ENCODE measurements around the gene AADAC. TPM values are rescaled to one million over a fixed set of nuclear protein-coding genes. Genes with fewer than 3 reads are reported as not detected.

Gene AADAC
- total RNA-seq, 2 donors from 2014 or later = not detected

GRCh38 chr3:151819910-151820309, 6.0 kb downstream of the AADAC start:
- H3K4me3 ChIP-seq (ENCODE audit: low read length) = no peak overlapping the region
- no peak overlapping the region for H3K27ac Mint-ChIP-seq
- TF ChIP-seq CTCF (conservative IDR thresholded peaks at IDR 0.05) = no peak
- no peak overlapping the region for H3K4me3 Mint-ChIP-seq
- H3K9me3 ChIP-seq (ENCODE audit: control insufficient read depth, low read length) = no peaks in the 10 kb centered on the region
- WGBS, 2 experiments (ENCODE audit: insufficient coverage in 1 of 2, insufficient read length in 1 of 2) = 85 to 90% methylated on average over 4 of the region's 4 CpGs
- DNase-seq = no peak
- peaks cover 9% of the 10 kb centered on the region for H3K4me1 Mint-ChIP-seq
- no peaks in the 10 kb centered on the region for H3K27me3 Mint-ChIP-seq (ENCODE audit: insufficient read depth)
- H3K9me3 Mint-ChIP-seq = no peaks in the 10 kb centered on the region
- H3K27ac ChIP-seq (ENCODE audit: low read depth, low read length) = no peak overlapping the region
- H3K36me3 Mint-ChIP-seq (ENCODE audit: low read depth) = no peaks in the 10 kb centered on the region
- no peaks in the 10 kb centered on the region for H3K27me3 ChIP-seq (ENCODE audit: control insufficient read depth, insufficient read depth, low read length, poor library complexity, severe bottlenecking)
- no peaks in the 10 kb centered on the region for H3K36me3 ChIP-seq (ENCODE audit: control insufficient read depth, insufficient read depth, low read length)
- no peaks in the 10 kb centered on the region for H3K4me1 ChIP-seq (ENCODE audit: control insufficient read depth, insufficient read depth, low read length)
- no peak overlapping the region for H3K9ac ChIP-seq (ENCODE audit: extremely low read depth, low read length, poor library complexity, severe bottlenecking)

- H3K4me1 Mint-ChIP-seq = peaks cover 2% of the 10 kb centered on the region
- 78 to 94% methylated on average over 1 to 3 of the region's 3 CpGs for WGBS, 2 experiments (ENCODE audit: insufficient coverage in 1 of 2, insufficient read length in 1 of 2)
Observed at GRCh38 chr3:151827816-151828215, 13.9 kb downstream of the AADAC start.

GRCh38 chr3:151835751-151836525, 22.0 kb downstream of the AADAC start:
- no peak for TF ChIP-seq CTCF (conservative IDR thresholded peaks at IDR 0.05)
- Histone ChIP-seq H3K27me3 (ENCODE audit: control insufficient read depth, insufficient read depth, low read length, poor library complexity, severe bottlenecking) (no peaks in the 10 kb centered on the region), H3K4me1 (ENCODE audit: control insufficient read depth, insufficient read depth, low read length) (peaks cover 11% of the 10 kb centered on the region), H3K9me3 (ENCODE audit: control insufficient read depth, low read length) (no peaks in the 10 kb centered on the region), H3K9ac (ENCODE audit: extremely low read depth, low read length, poor library complexity, severe bottlenecking) (no peak overlapping the region), H3K4me3 (ENCODE audit: low read length) (no peak overlapping the region), H3K36me3 (ENCODE audit: control insufficient read depth, insufficient read depth, low read length) (no peaks in the 10 kb centered on the region), H3K27ac (ENCODE audit: low read depth, low read length) (no peak overlapping the region)
- no peak overlapping the region for H3K4me3 Mint-ChIP-seq
- DNase-seq = peak; percentile 53
- 73 to 84% methylated on average over 2 to 5 of the region's 5 CpGs for whole genome bisulfite sequencing, 2 experiments (ENCODE audit: insufficient coverage in 1 of 2, insufficient read length in 1 of 2)
- H3K4me1 Mint-ChIP-seq = peaks cover 16% of the 10 kb centered on the region
- H3K36me3 Mint-ChIP-seq (ENCODE audit: low read depth) = no peaks in the 10 kb centered on the region
- H3K27me3 Mint-ChIP-seq (ENCODE audit: insufficient read depth) = no peaks in the 10 kb centered on the region
- H3K9me3 Mint-ChIP-seq = no peaks in the 10 kb centered on the region
- H3K27ac Mint-ChIP-seq = no peak overlapping the region

More at GRCh38 chr3:151827816-151828215, 13.9 kb downstream of the AADAC start:
- Histone ChIP-seq H3K4me1 (ENCODE audit: control insufficient read depth, insufficient read depth, low read length) (peaks cover 7% of the 10 kb centered on the region), H3K27me3 (ENCODE audit: control insufficient read depth, insufficient read depth, low read length, poor library complexity, severe bottlenecking) (no peaks in the 10 kb centered on the region), H3K27ac (ENCODE audit: low read depth, low read length) (no peak overlapping the region), H3K36me3 (ENCODE audit: control insufficient read depth, insufficient read depth, low read length) (no peaks in the 10 kb centered on the region), H3K4me3 (ENCODE audit: low read length) (no peak overlapping the region), H3K9me3 (ENCODE audit: control insufficient read depth, low read length) (peaks cover 16% of the 10 kb centered on the region), H3K9ac (ENCODE audit: extremely low read depth, low read length, poor library complexity, severe bottlenecking) (no peak overlapping the region)
- H3K27me3 Mint-ChIP-seq (ENCODE audit: insufficient read depth) = no peaks in the 10 kb centered on the region
- H3K36me3 Mint-ChIP-seq (ENCODE audit: low read depth) = no peaks in the 10 kb centered on the region
- TF ChIP-seq CTCF (conservative IDR thresholded peaks at IDR 0.05) = no peak
- no peaks in the 10 kb centered on the region for H3K9me3 Mint-ChIP-seq
- no peak overlapping the region for H3K27ac Mint-ChIP-seq
- no peak for DNase-seq
- H3K4me3 Mint-ChIP-seq = no peak overlapping the region
